NCI-H2171 (cell line): Measurements from ENCODE around the gene YPEL2.
"Not testable (repeated sequence)": the region's sequence is repeated elsewhere in the genome, so short reads cannot be mapped to it uniquely, and the experiment has no call there.

ENCODE experiments used
- DNase-seq: peaks from one replicate; lab custom pipeline; 2025; lab: John Stamatoyannopoulos, UW

YPEL2 gene

GRCh38 chr17:59377410-59377809 lies 46.0 kb downstream of the YPEL2 start:
- peak; percentile 59 for DNase-seq

- no peak for DNase-seq
Observed at GRCh38 chr17:59378675-59379074, 47.2 kb downstream of the YPEL2 start.

GRCh38 chr17:59380474-59380873 lies 49.0 kb downstream of the YPEL2 start:
- DNase-seq = no peak

- DNase-seq = no peak
Observed at GRCh38 chr17:59381716-59382570, 50.5 kb downstream of the YPEL2 start.

- DNase-seq = no peak
Observed at GRCh38 chr17:59383893-59384292, 52.4 kb downstream of the YPEL2 start.

GRCh38 chr17:59387351-59388068 lies 56.1 kb downstream of the YPEL2 start:
- DNase-seq = peak; percentile 88

- peak; percentile 53 for DNase-seq
Observed at GRCh38 chr17:59388069-59388556, 56.7 kb downstream of the YPEL2 start.

- DNase-seq = no peak
Observed at GRCh38 chr17:59389066-59389465, 57.6 kb downstream of the YPEL2 start.

GRCh38 chr17:59391021-59391420 lies 59.6 kb downstream of the YPEL2 start:
- DNase-seq = no peak

- no peak for DNase-seq
Observed at GRCh38 chr17:59392973-59393679, 61.7 kb downstream of the YPEL2 start.

GRCh38 chr17:59393742-59394410 lies 62.4 kb downstream of the YPEL2 start:
- not testable (repeated sequence) for DNase-seq

- DNase-seq = no peak
Observed at GRCh38 chr17:59396134-59396826, 64.8 kb downstream of the YPEL2 start.

GRCh38 chr17:59397316-59398073 lies 66.0 kb downstream of the YPEL2 start:
- DNase-seq = no peak

- DNase-seq = peak; percentile 20
Observed at GRCh38 chr17:59399914-59400313, 68.5 kb downstream of the YPEL2 start.

GRCh38 chr17:59400858-59401257 lies 69.4 kb downstream of the YPEL2 start:
- no peak for DNase-seq

- no peak for DNase-seq
Observed at GRCh38 chr17:59401274-59401673, 69.8 kb downstream of the YPEL2 start.

GRCh38 chr17:59401725-59402124 lies 70.3 kb downstream of the YPEL2 start:
- no peak for DNase-seq

- DNase-seq = no peak
Observed at GRCh38 chr17:59402760-59403159, 71.3 kb downstream of the YPEL2 start.

GRCh38 chr17:59404471-59404870 lies 73.0 kb downstream of the YPEL2 start:
- no peak for DNase-seq

GRCh38 chr17:59405944-59406705 lies 74.7 kb downstream of the YPEL2 start:
- no peak for DNase-seq
